ENCODE data around the gene SBK1. TPM values are rescaled to one million over a fixed set of nuclear protein-coding genes. Genes with fewer than 3 reads are reported as not detected.

SBK1 gene
- total RNA-seq, 1 experiment from 2014 or later = 18.4 TPM

DNA sequence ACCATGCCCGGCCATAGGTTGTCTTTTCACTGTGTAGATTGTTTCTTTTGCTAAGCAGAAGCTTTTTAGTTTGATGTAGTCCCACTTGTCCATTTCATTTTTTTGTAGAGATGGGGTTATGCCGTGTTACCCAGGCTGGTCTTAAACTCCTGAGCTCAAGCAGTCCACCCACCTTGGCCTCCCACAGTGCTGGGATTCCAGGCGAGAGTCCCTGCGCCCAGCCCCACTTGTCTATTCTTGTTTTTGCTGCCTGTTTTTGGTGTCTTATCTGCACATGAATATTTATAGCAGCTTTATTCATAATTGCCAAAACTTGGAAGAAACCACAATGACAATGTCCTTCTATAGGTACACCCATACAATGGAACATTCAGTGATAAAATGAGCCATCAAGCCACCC is 18.8 kb upstream of the SBK1 start:
- BruUV-seq (replicated peaks) = no TSS peak
- DNase-seq = no peak
- H3K79me2 ChIP-seq (ENCODE audit: low read depth) = no peaks in the 10 kb centered on the region
- H3K4me2 ChIP-seq = no peak overlapping the region
- POLR2A ChIA-PET (ENCODE audit: unreplicated experiment) = interaction anchor here (0.7 kb wide), 1 partner anchor 722 kb away, joined by 9 read pairs; no protein-coding TSS in a partner anchor
- no peaks in the 10 kb centered on the region for H3K4me1 ChIP-seq (replicated peaks; ENCODE audit: insufficient read depth)
- TF ChIP-seq, protein P1, sequence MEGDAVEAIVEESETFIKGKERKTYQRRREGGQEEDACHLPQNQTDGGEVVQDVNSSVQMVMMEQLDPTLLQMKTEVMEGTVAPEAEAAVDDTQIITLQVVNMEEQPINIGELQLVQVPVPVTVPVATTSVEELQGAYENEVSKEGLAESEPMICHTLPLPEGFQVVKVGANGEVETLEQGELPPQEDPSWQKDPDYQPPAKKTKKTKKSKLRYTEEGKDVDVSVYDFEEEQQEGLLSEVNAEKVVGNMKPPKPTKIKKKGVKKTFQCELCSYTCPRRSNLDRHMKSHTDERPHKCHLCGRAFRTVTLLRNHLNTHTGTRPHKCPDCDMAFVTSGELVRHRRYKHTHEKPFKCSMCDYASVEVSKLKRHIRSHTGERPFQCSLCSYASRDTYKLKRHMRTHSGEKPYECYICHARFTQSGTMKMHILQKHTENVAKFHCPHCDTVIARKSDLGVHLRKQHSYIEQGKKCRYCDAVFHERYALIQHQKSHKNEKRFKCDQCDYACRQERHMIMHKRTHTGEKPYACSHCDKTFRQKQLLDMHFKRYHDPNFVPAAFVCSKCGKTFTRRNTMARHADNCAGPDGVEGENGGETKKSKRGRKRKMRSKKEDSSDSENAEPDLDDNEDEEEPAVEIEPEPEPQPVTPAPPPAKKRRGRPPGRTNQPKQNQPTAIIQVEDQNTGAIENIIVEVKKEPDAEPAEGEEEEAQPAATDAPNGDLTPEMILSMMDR (conservative IDR thresholded peaks at IDR 0.05) = no peak
- no peak for TF ChIP-seq EZH2 (IDR thresholded peaks at IDR 0.05; ENCODE audit: low read depth)
- no peaks in the 10 kb centered on the region for H3K9me2 ChIP-seq (ENCODE audit: insufficient read depth)
- H3K36me3 ChIP-seq (ENCODE audit: low read depth) = no peaks in the 10 kb centered on the region
- H3K27me3 ChIP-seq (ENCODE audit: insufficient read depth, low read depth) = peaks cover 59% of the 10 kb centered on the region
- H3K9me3 ChIP-seq (ENCODE audit: insufficient read depth, low read depth) = no peaks in the 10 kb centered on the region
- no peak overlapping the region for H3K4me3 ChIP-seq
- intact Hi-C loops (cut with micrococcal nuclease; ENCODE audit: unreplicated experiment) = no loop called here
- H3K27ac ChIP-seq = no peak overlapping the region
- no peak overlapping the region for H2AFZ ChIP-seq
- H3F3A ChIP-seq (ENCODE audit: insufficient read depth, low read depth) = no peaks in the 10 kb centered on the region
- no peaks in the 10 kb centered on the region for H4K20me1 ChIP-seq (ENCODE audit: insufficient read depth)
- CTCF ChIA-PET = interaction anchor here (0.6 kb wide), 1 partner anchor 30 kb away, joined by 6 read pairs; no protein-coding TSS in a partner anchor

DNA sequence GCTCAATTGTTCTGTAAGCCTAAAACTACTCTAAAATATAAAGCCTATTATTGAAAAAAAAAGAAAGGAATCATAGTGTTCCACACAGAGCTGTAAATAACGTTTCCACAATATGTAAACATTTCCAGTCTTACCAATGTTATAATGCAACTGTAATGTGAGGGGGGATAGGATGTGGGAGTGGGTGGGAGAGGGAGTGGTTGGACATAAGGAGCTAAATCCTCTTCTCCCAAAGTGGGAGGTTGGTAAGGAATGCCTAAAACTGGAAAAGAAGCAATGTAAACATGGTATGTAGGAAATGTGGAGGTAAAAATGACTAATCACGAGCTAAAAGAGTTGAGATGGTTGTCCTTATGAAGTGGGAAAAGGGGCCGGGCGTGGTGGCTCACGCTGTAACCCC is 17.6 kb upstream of the SBK1 start:
- Histone ChIP-seq H3K9me2 (ENCODE audit: insufficient read depth) (no peaks in the 10 kb centered on the region), H2AFZ (no peak overlapping the region), H3K4me3 (no peak overlapping the region), H3K79me2 (ENCODE audit: low read depth) (no peaks in the 10 kb centered on the region), H3K27ac (no peak overlapping the region), H3F3A (ENCODE audit: insufficient read depth, low read depth) (no peaks in the 10 kb centered on the region), H3K4me2 (no peak overlapping the region), H3K4me1 (replicated peaks; ENCODE audit: insufficient read depth) (no peaks in the 10 kb centered on the region), H3K36me3 (ENCODE audit: low read depth) (no peaks in the 10 kb centered on the region), H3K27me3 (ENCODE audit: insufficient read depth, low read depth) (peaks cover 59% of the 10 kb centered on the region), H3K9me3 (ENCODE audit: insufficient read depth, low read depth) (no peaks in the 10 kb centered on the region), H4K20me1 (ENCODE audit: insufficient read depth) (no peaks in the 10 kb centered on the region)
- TF ChIP-seq, protein P1 (conservative IDR thresholded peaks at IDR 0.05) = no peak
- TF ChIP-seq EZH2 (IDR thresholded peaks at IDR 0.05; ENCODE audit: low read depth) = no peak
- no peak for DNase-seq
- ChIA-PET CTCF (interaction anchor here (0.6 kb wide), 1 partner anchor 1484 kb away, joined by 3 read pairs; no protein-coding TSS in a partner anchor), POLR2A (ENCODE audit: unreplicated experiment) (no interaction called here)
- intact Hi-C loops (cut with micrococcal nuclease; ENCODE audit: unreplicated experiment) = loop anchor here (5.0 kb wide), 3 partner anchors 302 to 673 kb away; no protein-coding TSS in a partner anchor
- no TSS peak for BruUV-seq (replicated peaks)

DNA sequence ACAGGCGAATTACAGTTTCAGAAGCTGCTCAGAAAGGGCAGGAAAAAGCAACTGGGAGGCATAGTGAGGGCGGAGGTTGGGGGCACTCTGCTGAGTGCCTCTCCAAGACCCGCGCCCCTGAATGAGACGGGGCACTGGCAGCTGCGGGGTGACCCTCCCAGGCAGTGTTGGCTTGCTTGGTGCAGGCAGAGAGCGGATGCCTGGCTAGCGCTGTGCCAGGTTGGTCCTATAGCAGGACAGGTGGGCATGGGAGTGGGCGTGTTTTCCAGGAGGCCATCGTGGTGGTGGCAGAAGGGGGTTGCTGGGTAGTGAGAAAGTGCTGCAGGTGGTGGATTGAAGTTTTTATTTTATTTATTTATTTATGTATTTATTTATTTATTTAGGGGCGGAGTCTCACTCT is 16.0 kb upstream of the SBK1 start:
- ChIA-PET POLR2A (ENCODE audit: unreplicated experiment) (no interaction called here), CTCF (no interaction called here)
- Histone ChIP-seq H3K36me3 (ENCODE audit: low read depth) (no peaks in the 10 kb centered on the region), H3K9me3 (ENCODE audit: insufficient read depth, low read depth) (no peaks in the 10 kb centered on the region), H4K20me1 (ENCODE audit: insufficient read depth) (no peaks in the 10 kb centered on the region), H3K4me2 (no peak overlapping the region), H3K4me1 (replicated peaks; ENCODE audit: insufficient read depth) (no peaks in the 10 kb centered on the region), H3K79me2 (ENCODE audit: low read depth) (no peaks in the 10 kb centered on the region), H3K27me3 (ENCODE audit: insufficient read depth, low read depth) (peaks cover 55% of the 10 kb centered on the region), H3K9me2 (ENCODE audit: insufficient read depth) (no peaks in the 10 kb centered on the region), H2AFZ (no peak overlapping the region), H3F3A (ENCODE audit: insufficient read depth, low read depth) (no peaks in the 10 kb centered on the region), H3K27ac (no peak overlapping the region), H3K4me3 (no peak overlapping the region)
- DNase-seq = no peak
- TF ChIP-seq, protein P1 (conservative IDR thresholded peaks at IDR 0.05) = no peak
- no peak for TF ChIP-seq EZH2 (IDR thresholded peaks at IDR 0.05; ENCODE audit: low read depth)
- intact Hi-C loops (cut with micrococcal nuclease; ENCODE audit: unreplicated experiment) = loop anchor here (5.0 kb wide), 3 partner anchors 304 to 671 kb away; no protein-coding TSS in a partner anchor
- no TSS peak for BruUV-seq (replicated peaks)
